HepG2 (cell line): ENCODE measurements around the gene CABLES2. TPM values are rescaled to one million over a fixed set of nuclear protein-coding genes. Genes with fewer than 3 reads are reported as not detected.

Experiments used
- DNMT1 ChIP-seq: sonication (generic); formaldehyde crosslinking; IDR thresholded peaks from 2 replicates; pipeline ENCODE4 v1.5.1; 2020; ENCODE audit warnings: mild to moderate bottlenecking, missing genetic modification reagents
- GTF2F1 ChIP-seq: fragments of 150-350 bp; IDR thresholded peaks from 2 replicates; pipeline ENCODE4 v1.6.1; 2014; ENCODE audit warnings: low read length
- HNF4A ChIP-seq: sonication (generic); formaldehyde crosslinking; IDR thresholded peaks from 2 replicates; pipeline ENCODE4 v1.4.0; 2020; ENCODE audit warnings: missing genetic modification reagents
- HNRNPLL ChIP-seq: fragments of 200-400 bp; formaldehyde crosslinking; IDR thresholded peaks from 2 replicates; pipeline ENCODE4 v1.6.1; 2017; ENCODE audit warnings: mild to moderate bottlenecking, low read depth, low read length; ENCODE audit not compliant: poor library complexity, severe bottlenecking
- HOXA7 ChIP-seq: sonication (generic); formaldehyde crosslinking; IDR thresholded peaks from 2 replicates; pipeline ENCODE4 v1.8.1; 2022; ENCODE audit warnings: mild to moderate bottlenecking, missing genetic modification reagents, moderate library complexity
- IKZF4 ChIP-seq: sonication (generic); formaldehyde crosslinking; IDR thresholded peaks from 2 replicates; pipeline ENCODE4 v1.5.1; 2020; ENCODE audit warnings: borderline replicate concordance, mild to moderate bottlenecking, low read depth, missing genetic modification reagents; ENCODE audit errors: not compliant biosample characterization
- KLF12 ChIP-seq: sonication (generic); formaldehyde crosslinking; IDR thresholded peaks from 2 replicates; pipeline ENCODE4 v1.4.0; 2020; ENCODE audit warnings: missing genetic modification reagents, borderline replicate concordance
- LBX2 ChIP-seq: sonication (generic); formaldehyde crosslinking; IDR thresholded peaks from 2 replicates; pipeline ENCODE4 v1.5.0; 2020; ENCODE audit warnings: missing genetic modification reagents, mild to moderate bottlenecking, borderline replicate concordance
- ONECUT2 ChIP-seq: sonication (generic); formaldehyde crosslinking; IDR thresholded peaks from 2 replicates; pipeline ENCODE4 v1.4.0; 2020; ENCODE audit warnings: missing genetic modification reagents
- RFX3 ChIP-seq: IDR thresholded peaks from 2 replicates; pipeline ENCODE4 v1.6.1; 2016; ENCODE audit warnings: missing biosample characterization, missing genetic modification reagents
- SUZ12 ChIP-seq: fragments of 150-350 bp; IDR thresholded peaks from 2 replicates; pipeline ENCODE4 v1.6.1; 2014; ENCODE audit warnings: low read depth, low read length
- ZNF232 ChIP-seq: sonication (generic); formaldehyde crosslinking; IDR thresholded peaks from 2 replicates; pipeline ENCODE4 v1.4.0; 2020; ENCODE audit warnings: missing genetic modification reagents, borderline replicate concordance
- ZNF337 ChIP-seq: sonication (generic); formaldehyde crosslinking; IDR thresholded peaks from 2 replicates; pipeline ENCODE4 v1.5.1; 2020; ENCODE audit warnings: missing genetic modification reagents, low read depth, mild to moderate bottlenecking, borderline replicate concordance
- ZNF510 ChIP-seq: sonication (generic); formaldehyde crosslinking; IDR thresholded peaks from 2 replicates; pipeline ENCODE4 v1.4.0; 2020; ENCODE audit warnings: low read depth, mild to moderate bottlenecking, missing genetic modification reagents
- ZNF597 ChIP-seq: sonication (generic); formaldehyde crosslinking; IDR thresholded peaks from 2 replicates; pipeline ENCODE4 v1.5.0; 2020; ENCODE audit warnings: missing genetic modification reagents
- ZNF761 ChIP-seq: sonication (generic); formaldehyde crosslinking; conservative IDR thresholded peaks from 2 replicates; pipeline ENCODE4 v1.4.0; 2020; ENCODE audit warnings: mild to moderate bottlenecking, missing genetic modification reagents
- polyA plus RNA-seq, 8 experiments: library from polyadenylated mRNA; depleted of rRNA in 3 of 8; stranded (reverse) in 7 of 8; unstranded in 1 of 8; fragments of >200 nt; fragmentation: Illumina TruSeq in 4 of 8; extraction: Trizol in 4 of 8; gene quantifications; 2 replicates each; pipeline versions ENCODE4 v1.2.1 to v1.2.3, GENCODE V29; 2011 to 2016; ENCODE audit warnings: low read depth in 4 of 8, missing spikeins in 1 of 8, mixed read lengths in 1 of 8; ENCODE audit not compliant: insufficient read depth in 1 of 8
- total RNA-seq, 5 experiments: library from RNA; depleted of rRNA; stranded (reverse); fragments of >200 nt; fragmentation: Illumina TruSeq; extraction: Trizol; gene quantifications; 2 replicates each; pipeline ENCODE4 v1.2.3, GENCODE V29; 2016; ENCODE audit warnings: low read depth in 1 of 5
- TF ChIP-seq, protein P1 (sequence below): sonication (generic); formaldehyde crosslinking; IDR thresholded peaks from 2 replicates; pipeline ENCODE4 v1.4.0; 2020; ENCODE audit warnings: mild to moderate bottlenecking, missing genetic modification reagents

Gene CABLES2
- total and polyA plus RNA-seq, 2 of the 13 experiments (the other 11 are each of a cell fraction or from before 2014, with no cell fraction given) = 5.2 to 9.7 TPM

DNA sequence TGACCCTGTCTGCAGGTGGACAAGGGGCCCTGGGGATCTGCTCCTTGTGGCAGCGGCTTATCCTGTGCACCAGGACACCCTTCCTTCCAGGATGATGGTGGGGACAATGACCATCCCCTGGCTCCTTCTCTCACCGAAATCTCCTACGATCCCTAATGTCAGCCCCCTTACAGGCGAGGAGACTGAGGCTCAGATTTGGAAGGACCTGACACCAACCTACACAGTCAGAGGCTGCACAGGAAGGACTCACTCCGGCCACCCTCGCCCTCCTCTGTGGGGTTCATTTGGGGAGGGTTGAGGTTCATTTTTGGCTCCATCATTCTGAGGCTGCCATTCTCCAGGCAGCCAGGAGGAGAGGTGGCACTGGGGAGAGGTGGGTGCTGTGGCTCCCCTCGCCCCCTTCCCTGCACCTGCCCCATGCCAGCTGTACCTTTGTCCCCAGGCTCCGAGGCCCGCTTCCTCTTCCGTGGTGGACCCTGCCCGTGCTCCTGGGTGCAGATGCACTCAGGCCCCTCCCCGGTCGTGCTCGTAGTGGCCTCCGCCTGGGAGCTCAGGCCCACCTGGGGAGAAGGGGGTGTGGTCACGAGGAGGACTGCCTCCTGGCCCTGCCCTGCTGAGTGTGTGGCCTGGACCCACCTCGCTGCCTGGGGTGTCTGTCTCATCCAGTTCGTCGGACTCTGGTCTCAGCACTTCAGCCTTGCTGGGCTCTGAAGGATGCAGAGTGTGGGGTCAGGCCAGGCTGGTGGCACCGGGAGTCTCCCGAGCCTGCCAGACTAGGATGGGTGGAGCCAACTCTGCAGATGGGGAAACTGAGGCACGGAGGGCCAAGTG is 5.3 kb upstream of the CABLES2 start (continued):
- TF ChIP-seq ZNF232 (CRISPR knock-in tag) (no peak), DNMT1 (CRISPR knock-in tag) (no peak; the same call in 1 of the 2 replicates), HNRNPLL (peak; percentile 61), HOXA7 (CRISPR knock-in tag) (no peak), LBX2 (CRISPR knock-in tag) (no peak), IKZF4 (CRISPR knock-in tag) (no peak), RFX3 (no peak), ZNF337 (CRISPR knock-in tag) (no peak), ONECUT2 (CRISPR knock-in tag) (no peak), HNF4A (CRISPR knock-in tag) (peak; percentile 72), ZNF510 (CRISPR knock-in tag) (no peak; the same call in 1 of the 2 replicates), ZNF597 (CRISPR knock-in tag) (no peak), SUZ12 (no peak), ZNF761 (CRISPR knock-in tag) (no peak; the same call in 1 of the 2 replicates), GTF2F1 (no peak), KLF12 (peak; percentile 66; the same call in 1 of the 2 replicates)
- TF ChIP-seq, protein P1, sequence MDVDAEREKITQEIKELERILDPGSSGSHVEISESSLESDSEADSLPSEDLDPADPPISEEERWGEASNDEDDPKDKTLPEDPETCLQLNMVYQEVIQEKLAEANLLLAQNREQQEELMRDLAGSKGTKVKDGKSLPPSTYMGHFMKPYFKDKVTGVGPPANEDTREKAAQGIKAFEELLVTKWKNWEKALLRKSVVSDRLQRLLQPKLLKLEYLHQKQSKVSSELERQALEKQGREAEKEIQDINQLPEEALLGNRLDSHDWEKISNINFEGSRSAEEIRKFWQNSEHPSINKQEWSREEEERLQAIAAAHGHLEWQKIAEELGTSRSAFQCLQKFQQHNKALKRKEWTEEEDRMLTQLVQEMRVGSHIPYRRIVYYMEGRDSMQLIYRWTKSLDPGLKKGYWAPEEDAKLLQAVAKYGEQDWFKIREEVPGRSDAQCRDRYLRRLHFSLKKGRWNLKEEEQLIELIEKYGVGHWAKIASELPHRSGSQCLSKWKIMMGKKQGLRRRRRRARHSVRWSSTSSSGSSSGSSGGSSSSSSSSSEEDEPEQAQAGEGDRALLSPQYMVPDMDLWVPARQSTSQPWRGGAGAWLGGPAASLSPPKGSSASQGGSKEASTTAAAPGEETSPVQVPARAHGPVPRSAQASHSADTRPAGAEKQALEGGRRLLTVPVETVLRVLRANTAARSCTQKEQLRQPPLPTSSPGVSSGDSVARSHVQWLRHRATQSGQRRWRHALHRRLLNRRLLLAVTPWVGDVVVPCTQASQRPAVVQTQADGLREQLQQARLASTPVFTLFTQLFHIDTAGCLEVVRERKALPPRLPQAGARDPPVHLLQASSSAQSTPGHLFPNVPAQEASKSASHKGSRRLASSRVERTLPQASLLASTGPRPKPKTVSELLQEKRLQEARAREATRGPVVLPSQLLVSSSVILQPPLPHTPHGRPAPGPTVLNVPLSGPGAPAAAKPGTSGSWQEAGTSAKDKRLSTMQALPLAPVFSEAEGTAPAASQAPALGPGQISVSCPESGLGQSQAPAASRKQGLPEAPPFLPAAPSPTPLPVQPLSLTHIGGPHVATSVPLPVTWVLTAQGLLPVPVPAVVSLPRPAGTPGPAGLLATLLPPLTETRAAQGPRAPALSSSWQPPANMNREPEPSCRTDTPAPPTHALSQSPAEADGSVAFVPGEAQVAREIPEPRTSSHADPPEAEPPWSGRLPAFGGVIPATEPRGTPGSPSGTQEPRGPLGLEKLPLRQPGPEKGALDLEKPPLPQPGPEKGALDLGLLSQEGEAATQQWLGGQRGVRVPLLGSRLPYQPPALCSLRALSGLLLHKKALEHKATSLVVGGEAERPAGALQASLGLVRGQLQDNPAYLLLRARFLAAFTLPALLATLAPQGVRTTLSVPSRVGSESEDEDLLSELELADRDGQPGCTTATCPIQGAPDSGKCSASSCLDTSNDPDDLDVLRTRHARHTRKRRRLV (CRISPR knock-in tag) = peak; percentile 25; the same call in 1 of the 2 replicates
